ENCODE measurements around the gene TMEM135. TPM values are rescaled to one million over a fixed set of nuclear protein-coding genes. Genes with fewer than 3 reads are reported as not detected.

Gene TMEM135
- total RNA-seq = 7.5 and 19.5 TPM in 2 replicates
- total RNA-seq (2013) = 8.1 TPM
- polyA plus RNA-seq = 2.7 and 3.1 TPM in 2 replicates
- polyA minus RNA-seq = 4.6 and 5.6 TPM in 2 replicates

DNA sequence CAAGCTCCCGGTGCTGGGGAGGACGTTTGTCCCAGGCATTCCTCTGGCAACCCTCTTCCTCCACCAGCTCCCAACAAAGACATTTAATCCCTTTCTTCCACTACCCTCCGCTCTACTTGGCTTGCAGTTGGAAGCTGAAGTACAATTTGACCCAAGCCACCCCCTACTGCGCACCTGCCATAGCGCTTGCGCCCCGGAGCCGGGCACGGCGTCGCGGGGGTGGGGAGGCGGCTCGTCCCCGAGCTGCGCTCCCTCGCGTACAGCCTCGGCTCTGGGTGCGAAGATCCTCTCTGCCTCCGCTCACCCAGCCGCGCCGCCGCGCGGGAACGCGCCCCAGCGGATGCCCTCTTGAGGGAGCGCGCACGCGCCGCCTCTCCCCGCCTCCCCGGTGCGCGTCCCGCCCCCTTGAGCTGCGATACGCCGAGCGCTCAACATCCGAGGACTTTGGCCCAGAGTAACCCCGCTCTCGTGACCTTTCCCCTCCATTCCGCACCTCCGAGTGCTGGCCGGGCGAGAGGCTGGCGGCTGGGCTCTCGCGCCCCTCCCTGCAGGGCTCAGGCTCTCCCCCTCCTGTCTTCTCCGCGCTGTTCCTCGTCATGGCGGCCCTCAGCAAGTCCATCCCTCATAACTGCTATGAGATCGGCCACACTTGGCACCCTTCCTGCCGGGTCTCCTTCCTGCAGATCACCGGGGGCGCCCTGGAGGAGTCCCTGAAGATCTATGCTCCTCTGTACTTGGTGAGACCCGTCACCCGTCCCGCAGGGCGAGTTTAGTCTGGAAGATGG is at the start of gene TMEM135:
Gene TMEM135 (plus strand): TSS at position 485 of the 785 bp plus-strand sequence. CDS start 112 bp downstream, at position 597.
- peak within 1 kb of the TSS; percentile 38 to 67 for H3K27ac ChIP-seq (ENCODE audit: low read length in 2 of 2)
- no peaks in the 10 kb centered on the region for H3K9me3 ChIP-seq (ENCODE audit: control extremely low read depth in 1 of 3, control insufficient read depth in 2 of 3, insufficient read depth in 1 of 3, low read length in 2 of 3)
- H3K4me3 Mint-ChIP-seq = peak within 1 kb of the TSS; percentile 97
- peak within 1 kb of the TSS; percentile 90 for H3K4me2 ChIP-seq (replicated peaks; ENCODE audit: low read depth, low read length, poor library complexity, severe bottlenecking)
- POLR2A ChIA-PET = interaction anchor here (0.6 kb wide), 1 partner anchor 231 kb away, joined by 5 read pairs; no protein-coding TSS in a partner anchor
- peak within 1 kb of the TSS; percentile 100 for H2AFZ ChIP-seq (ENCODE audit: insufficient read depth, low read depth, low read length, poor library complexity, severe bottlenecking)
- peak within 1 kb of the TSS; percentile 83 for H3K27ac Mint-ChIP-seq
- intact Hi-C loops (cut with micrococcal nuclease) = loop anchor here (2.0 to 10.0 kb wide), 4 partner anchors 47 to 1390 kb away; partner anchors contain the start of gene TMEM126A
- no peaks in the 10 kb centered on the region for H3K27me3 ChIP-seq (replicated peaks in 1 of 4; ENCODE audit: control extremely low read depth in 1 of 4, control insufficient read depth in 3 of 4, insufficient read depth in 4 of 4, low read length in 3 of 4)
- H3K79me2 ChIP-seq (ENCODE audit: control insufficient read depth, insufficient read depth, low read length) = peaks cover 32% of the 10 kb centered on the region
- TF ChIP-seq EZH2 (IDR thresholded peaks at IDR 0.05; ENCODE audit: borderline replicate concordance, insufficient read depth, low read depth, low read length, poor library complexity, severe bottlenecking) = no peak
- TF ChIP-seq, protein P1, sequence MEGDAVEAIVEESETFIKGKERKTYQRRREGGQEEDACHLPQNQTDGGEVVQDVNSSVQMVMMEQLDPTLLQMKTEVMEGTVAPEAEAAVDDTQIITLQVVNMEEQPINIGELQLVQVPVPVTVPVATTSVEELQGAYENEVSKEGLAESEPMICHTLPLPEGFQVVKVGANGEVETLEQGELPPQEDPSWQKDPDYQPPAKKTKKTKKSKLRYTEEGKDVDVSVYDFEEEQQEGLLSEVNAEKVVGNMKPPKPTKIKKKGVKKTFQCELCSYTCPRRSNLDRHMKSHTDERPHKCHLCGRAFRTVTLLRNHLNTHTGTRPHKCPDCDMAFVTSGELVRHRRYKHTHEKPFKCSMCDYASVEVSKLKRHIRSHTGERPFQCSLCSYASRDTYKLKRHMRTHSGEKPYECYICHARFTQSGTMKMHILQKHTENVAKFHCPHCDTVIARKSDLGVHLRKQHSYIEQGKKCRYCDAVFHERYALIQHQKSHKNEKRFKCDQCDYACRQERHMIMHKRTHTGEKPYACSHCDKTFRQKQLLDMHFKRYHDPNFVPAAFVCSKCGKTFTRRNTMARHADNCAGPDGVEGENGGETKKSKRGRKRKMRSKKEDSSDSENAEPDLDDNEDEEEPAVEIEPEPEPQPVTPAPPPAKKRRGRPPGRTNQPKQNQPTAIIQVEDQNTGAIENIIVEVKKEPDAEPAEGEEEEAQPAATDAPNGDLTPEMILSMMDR (IDR thresholded peaks at IDR 0.05) = no peak
- peaks cover 30% of the 10 kb centered on the region for H3K4me1 Mint-ChIP-seq
- H3K36me3 ChIP-seq (replicated peaks in 1 of 2; ENCODE audit: control extremely low read depth in 1 of 2, control insufficient read depth in 1 of 2, extremely low read depth in 1 of 2, insufficient read depth in 2 of 2, low read length in 1 of 2) = no peaks in the 10 kb centered on the region
- H3K4me3 ChIP-seq (ENCODE audit: control extremely low read depth in 1 of 5, extremely low read depth in 1 of 5, insufficient read depth in 1 of 5, low read depth in 2 of 5, low read length in 4 of 5) = peak within 1 kb of the TSS; percentile 72 to 88 (median 75)
- CTCF ChIA-PET = interaction anchor here (0.8 kb wide), 1 partner anchor 60 kb away, joined by 3 read pairs; no protein-coding TSS in a partner anchor
- peaks cover 25 to 27% of the 10 kb centered on the region in 2 donors for H3K4me1 ChIP-seq (ENCODE audit: control insufficient read depth in 2 of 2, insufficient read depth in 2 of 2, low read length in 2 of 2)
- peak; percentile 91 for DNase-seq
- ATAC-seq (ENCODE audit: low read depth) = peak; percentile 95
- H3K27me3 Mint-ChIP-seq = no peaks in the 10 kb centered on the region
- peak within 1 kb of the TSS; percentile 77 for H3K9ac ChIP-seq (ENCODE audit: low read length)
- under 1% methylated on average over 66 of the region's 66 CpGs for WGBS (ENCODE audit: insufficient coverage)
- no peaks in the 10 kb centered on the region for H4K20me1 ChIP-seq (ENCODE audit: control insufficient read depth, insufficient read depth, low read length, poor library complexity, severe bottlenecking)
- no peaks in the 10 kb centered on the region for H3K9me3 Mint-ChIP-seq (ENCODE audit: insufficient read depth)

DNA sequence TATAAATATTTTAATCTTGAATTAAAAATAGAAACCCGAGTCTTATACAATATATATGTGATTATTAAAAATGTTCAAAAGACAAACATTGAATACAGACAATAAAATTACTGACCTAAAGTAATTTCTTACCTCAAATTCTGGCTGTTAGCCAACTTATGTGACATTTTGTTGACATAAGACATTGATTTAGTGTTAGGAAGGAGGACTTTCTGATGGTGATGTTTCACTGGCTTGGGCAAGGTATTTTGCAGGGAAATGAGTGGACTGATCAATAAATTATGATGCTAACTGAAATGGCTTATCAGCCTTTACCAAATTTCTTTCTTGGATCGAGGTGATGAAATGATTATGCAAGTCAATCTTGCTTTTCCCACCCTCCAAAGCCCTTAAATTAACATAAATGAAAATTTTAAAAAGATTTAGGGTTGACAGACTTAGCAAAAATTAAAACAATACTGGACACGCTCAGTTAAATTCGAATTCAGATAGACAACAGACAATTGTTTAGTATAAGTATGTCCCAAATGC is 49.3 kb upstream of the TMEM135 start:
- H3K9me3 ChIP-seq (ENCODE audit: control extremely low read depth in 1 of 3, control insufficient read depth in 2 of 3, insufficient read depth in 1 of 3, low read length in 2 of 3) = no peaks in the 10 kb centered on the region
- H3K4me1 ChIP-seq (ENCODE audit: control insufficient read depth in 2 of 2, insufficient read depth in 2 of 2, low read length in 2 of 2) = no peaks in the 10 kb centered on the region
- Mint-ChIP-seq H3K9me3 (ENCODE audit: insufficient read depth) (no peaks in the 10 kb centered on the region), H3K27ac (no peak overlapping the region), H3K4me1 (no peaks in the 10 kb centered on the region), H3K27me3 (peaks cover 16% of the 10 kb centered on the region), H3K4me3 (no peak overlapping the region)
- no CpG with 5 or more reads among the region's 4 CpGs for WGBS (ENCODE audit: insufficient coverage)
- POLR2A ChIA-PET = no interaction called here
- H3K79me2 ChIP-seq (ENCODE audit: control insufficient read depth, insufficient read depth, low read length) = no peaks in the 10 kb centered on the region
- no peak overlapping the region for H3K27ac ChIP-seq (ENCODE audit: low read length in 2 of 2)
- no peak for ATAC-seq (ENCODE audit: low read depth)
- intact Hi-C loops (cut with micrococcal nuclease) = no loop called here
- no peak overlapping the region for H3K9ac ChIP-seq (ENCODE audit: low read length)
- CTCF ChIA-PET = no interaction called here
- no peak for DNase-seq
- no peak overlapping the region for H2AFZ ChIP-seq (ENCODE audit: insufficient read depth, low read depth, low read length, poor library complexity, severe bottlenecking)
- no peaks in the 10 kb centered on the region for H3K36me3 ChIP-seq (replicated peaks in 1 of 2; ENCODE audit: control extremely low read depth in 1 of 2, control insufficient read depth in 1 of 2, extremely low read depth in 1 of 2, insufficient read depth in 2 of 2, low read length in 1 of 2)
- no peak overlapping the region for H3K4me3 ChIP-seq (ENCODE audit: control extremely low read depth in 1 of 5, extremely low read depth in 1 of 5, insufficient read depth in 1 of 5, low read depth in 2 of 5, low read length in 4 of 5)
- TF ChIP-seq, protein P1 (IDR thresholded peaks at IDR 0.05) = no peak
- no peak for TF ChIP-seq EZH2 (IDR thresholded peaks at IDR 0.05; ENCODE audit: borderline replicate concordance, insufficient read depth, low read depth, low read length, poor library complexity, severe bottlenecking)
- H3K27me3 ChIP-seq (replicated peaks in 1 of 4; ENCODE audit: control extremely low read depth in 1 of 4, control insufficient read depth in 3 of 4, insufficient read depth in 4 of 4, low read length in 3 of 4) = no peaks in the 10 kb centered on the region
- no peak overlapping the region for H3K4me2 ChIP-seq (replicated peaks; ENCODE audit: low read depth, low read length, poor library complexity, severe bottlenecking)
- no peaks in the 10 kb centered on the region for H4K20me1 ChIP-seq (ENCODE audit: control insufficient read depth, insufficient read depth, low read length, poor library complexity, severe bottlenecking)
